Measurements from ENCODE around the gene PTCH1. TPM values are rescaled to one million over a fixed set of nuclear protein-coding genes. Genes with fewer than 3 reads are reported as not detected.
A peak's percentile ranks its signal among the peaks of the same experiment; 100 is the strongest.

The PTCH1 gene
- total RNA-seq, 3 donors from 2014 or later = 6.6 to 9.9 (median 6.6) TPM

GRCh38 chr9:95429948-95430620 lies 86.7 kb downstream of the PTCH1 start:
- Histone ChIP-seq H3K4me1 (no peaks in the 10 kb centered on the region), H3K36me3 (no peaks in the 10 kb centered on the region), H3K4me3 (no peak overlapping the region), H3K27ac (no peak overlapping the region), H3K9me3 (peaks cover 0 to 6% of the 10 kb centered on the region in 2 donors), H3K27me3 (no peaks in the 10 kb centered on the region)
- TF ChIP-seq POLR2AphosphoS5 (IDR thresholded peaks at IDR 0.05) (no peak), POLR2A (IDR thresholded peaks at IDR 0.05) (no peak)
- TF ChIP-seq, protein P1, sequence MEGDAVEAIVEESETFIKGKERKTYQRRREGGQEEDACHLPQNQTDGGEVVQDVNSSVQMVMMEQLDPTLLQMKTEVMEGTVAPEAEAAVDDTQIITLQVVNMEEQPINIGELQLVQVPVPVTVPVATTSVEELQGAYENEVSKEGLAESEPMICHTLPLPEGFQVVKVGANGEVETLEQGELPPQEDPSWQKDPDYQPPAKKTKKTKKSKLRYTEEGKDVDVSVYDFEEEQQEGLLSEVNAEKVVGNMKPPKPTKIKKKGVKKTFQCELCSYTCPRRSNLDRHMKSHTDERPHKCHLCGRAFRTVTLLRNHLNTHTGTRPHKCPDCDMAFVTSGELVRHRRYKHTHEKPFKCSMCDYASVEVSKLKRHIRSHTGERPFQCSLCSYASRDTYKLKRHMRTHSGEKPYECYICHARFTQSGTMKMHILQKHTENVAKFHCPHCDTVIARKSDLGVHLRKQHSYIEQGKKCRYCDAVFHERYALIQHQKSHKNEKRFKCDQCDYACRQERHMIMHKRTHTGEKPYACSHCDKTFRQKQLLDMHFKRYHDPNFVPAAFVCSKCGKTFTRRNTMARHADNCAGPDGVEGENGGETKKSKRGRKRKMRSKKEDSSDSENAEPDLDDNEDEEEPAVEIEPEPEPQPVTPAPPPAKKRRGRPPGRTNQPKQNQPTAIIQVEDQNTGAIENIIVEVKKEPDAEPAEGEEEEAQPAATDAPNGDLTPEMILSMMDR (IDR thresholded peaks at IDR 0.05) = no peak
- intact Hi-C loops (cut with DNase I; ENCODE audit: low total_unique reads) = no loop called here
- no peak for DNase-seq (ENCODE audit: low spot score in 2 of 2)

DNA sequence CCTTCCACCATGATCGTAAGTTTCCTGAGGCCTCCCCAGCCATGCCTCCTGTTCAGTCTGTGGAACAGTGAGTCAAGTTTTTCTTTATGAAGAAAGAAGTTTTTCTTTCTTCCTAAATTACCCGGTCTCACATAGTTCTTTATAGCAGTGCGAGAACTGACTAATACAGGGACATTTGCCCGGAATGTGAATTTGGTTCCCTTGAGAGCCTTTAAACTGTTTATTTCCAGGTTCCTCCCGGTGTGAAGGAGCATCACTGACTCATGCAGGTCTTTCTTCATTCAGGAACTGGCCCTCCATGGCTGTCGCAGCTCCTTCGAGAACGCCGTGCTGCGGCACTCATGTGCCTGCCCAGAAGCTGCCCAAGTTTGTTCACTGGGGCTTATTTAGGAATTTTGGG lies 87.7 kb downstream of the PTCH1 start:
- no peaks in the 10 kb centered on the region for H3K36me3 ChIP-seq
- H3K9me3 ChIP-seq = peaks cover 0 to 6% of the 10 kb centered on the region in 2 donors
- TF ChIP-seq POLR2A (IDR thresholded peaks at IDR 0.05) = no peak
- TF ChIP-seq, protein P1 (IDR thresholded peaks at IDR 0.05) = no peak
- TF ChIP-seq POLR2AphosphoS5 (IDR thresholded peaks at IDR 0.05) = no peak
- no peaks in the 10 kb centered on the region for H3K4me1 ChIP-seq
- no peak overlapping the region for H3K27ac ChIP-seq
- no peaks in the 10 kb centered on the region for H3K27me3 ChIP-seq
- no peak for DNase-seq (ENCODE audit: low spot score in 2 of 2)
- intact Hi-C loops (cut with DNase I; ENCODE audit: low total_unique reads) = no loop called here
- no peak overlapping the region for H3K4me3 ChIP-seq

DNA sequence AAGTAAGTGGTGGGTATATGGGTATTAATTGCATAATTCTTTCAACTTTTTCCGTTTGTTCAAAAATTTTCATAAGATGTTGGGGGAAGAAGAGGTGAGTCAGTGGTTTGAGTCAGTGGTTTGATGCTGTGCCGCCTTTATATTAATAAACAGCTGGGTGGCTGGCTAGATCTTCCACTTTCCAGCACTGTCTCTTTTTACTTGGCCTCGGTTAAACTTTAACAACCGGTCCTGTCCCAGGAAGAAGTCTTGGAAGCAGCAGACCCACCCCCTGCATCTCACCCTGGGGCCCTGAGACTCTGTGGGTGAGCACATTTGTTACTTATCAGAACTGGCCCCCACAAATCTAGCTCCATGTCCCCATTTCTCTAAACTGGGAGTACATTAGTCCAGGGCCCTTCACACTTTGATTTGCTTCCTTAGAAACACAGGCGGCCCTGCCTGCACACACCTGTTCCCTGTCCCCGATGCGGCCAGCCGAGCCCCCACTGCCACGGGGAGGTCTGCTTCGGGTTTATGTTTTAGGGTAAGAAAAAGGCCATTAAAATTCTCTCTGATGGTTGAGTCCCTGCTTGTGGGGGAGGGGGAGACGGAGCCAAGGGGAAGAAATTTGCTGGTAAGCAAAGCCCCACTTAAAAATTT lies 90.7 kb downstream of the PTCH1 start:
- Histone ChIP-seq H3K36me3 (no peaks in the 10 kb centered on the region), H3K4me1 (no peaks in the 10 kb centered on the region), H3K9me3 (peaks cover 4 to 28% of the 10 kb centered on the region in 2 donors), H3K27me3 (no peaks in the 10 kb centered on the region), H3K27ac (peak overlapping the region; percentile 70 to 86), H3K4me3 (peak overlapping the region; percentile 24 to 62 (median 55))
- intact Hi-C loops (cut with DNase I; ENCODE audit: low total_unique reads) = no loop called here
- TF ChIP-seq POLR2AphosphoS5 (IDR thresholded peaks at IDR 0.05) (no peak), POLR2A (IDR thresholded peaks at IDR 0.05) (no peak)
- TF ChIP-seq, protein P1 (IDR thresholded peaks at IDR 0.05) = no peak
- DNase-seq (ENCODE audit: low spot score in 2 of 2) = no peak

- Histone ChIP-seq H3K36me3 (no peaks in the 10 kb centered on the region), H3K4me3 (no peak overlapping the region), H3K27me3 (no peaks in the 10 kb centered on the region), H3K27ac (no peak overlapping the region), H3K9me3 (peaks cover 4 to 23% of the 10 kb centered on the region in 2 donors), H3K4me1 (no peaks in the 10 kb centered on the region)
- DNase-seq (ENCODE audit: low spot score in 2 of 2) = no peak
- TF ChIP-seq, protein P1 (IDR thresholded peaks at IDR 0.05) = no peak
- TF ChIP-seq POLR2AphosphoS5 (IDR thresholded peaks at IDR 0.05) (no peak), POLR2A (IDR thresholded peaks at IDR 0.05) (no peak)
- intact Hi-C loops (cut with DNase I; ENCODE audit: low total_unique reads) = no loop called here
Measured at GRCh38 chr9:95422650-95423049, 94.1 kb downstream of the PTCH1 start.

DNA sequence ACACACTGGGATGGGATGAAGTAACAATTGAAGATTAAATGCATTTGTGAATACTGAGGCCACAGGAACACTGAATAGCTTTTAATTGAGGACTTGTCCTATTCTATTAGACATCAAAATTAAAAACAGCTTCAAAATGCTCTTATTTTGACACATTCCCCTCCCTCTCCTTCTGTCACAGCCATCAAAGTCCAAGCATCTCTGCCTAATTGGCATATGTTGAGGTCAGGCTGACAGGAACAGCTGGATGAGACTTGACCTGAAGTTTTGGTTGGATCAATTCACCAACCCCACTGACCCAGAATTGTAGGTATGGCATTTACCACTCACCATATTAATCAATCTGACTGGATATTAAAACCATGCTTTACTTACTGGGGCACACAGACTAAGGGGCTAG lies 96.3 kb downstream of the PTCH1 start:
- TF ChIP-seq POLR2A (IDR thresholded peaks at IDR 0.05) = no peak
- TF ChIP-seq, protein P1 (IDR thresholded peaks at IDR 0.05) = no peak
- no peak for TF ChIP-seq POLR2AphosphoS5 (IDR thresholded peaks at IDR 0.05)
- Histone ChIP-seq H3K9me3 (peaks cover 4 to 23% of the 10 kb centered on the region in 2 donors), H3K4me1 (no peaks in the 10 kb centered on the region), H3K4me3 (no peak overlapping the region), H3K27ac (no peak overlapping the region), H3K36me3 (no peaks in the 10 kb centered on the region), H3K27me3 (no peaks in the 10 kb centered on the region)
- DNase-seq (ENCODE audit: low spot score in 2 of 2) = no peak
- intact Hi-C loops (cut with DNase I; ENCODE audit: low total_unique reads) = no loop called here
